HEK293T (cell line): ENCODE measurements around the gene ALOX5.

ENCODE experiments used
- CTBP1 ChIP-seq: fragments of 450-650 bp; IDR thresholded peaks from 2 replicates; pipeline ENCODE4 v1.6.1; 2016; ENCODE audit warnings: borderline replicate concordance
- ELF4 ChIP-seq: fragments of 450-650 bp; IDR thresholded peaks from 2 replicates; pipeline ENCODE4 v1.6.1; 2017; ENCODE audit warnings: antibody characterized with exemption
- FOXM1 ChIP-seq: fragments of 450-650 bp; IDR thresholded peaks from 2 replicates; pipeline ENCODE4 v1.6.1; 2017; ENCODE audit warnings: mild to moderate bottlenecking, borderline replicate concordance
- LEF1 ChIP-seq: fragments of 450-650 bp; IDR thresholded peaks from 2 replicates; pipeline ENCODE4 v1.6.1; 2017; ENCODE audit warnings: mild to moderate bottlenecking, borderline replicate concordance
- SP1 ChIP-seq: fragments of 450-650 bp; IDR thresholded peaks from 2 replicates; pipeline ENCODE4 v1.6.1; 2017
- TARDBP ChIP-seq: fragments of 450-650 bp; IDR thresholded peaks from 2 replicates; pipeline ENCODE4 v1.6.1; 2016
- TF ChIP-seq, protein P1 (sequence below): fragments of 450-650 bp; IDR thresholded peaks from 2 replicates; pipeline ENCODE4 v1.6.1; 2016

DNA sequence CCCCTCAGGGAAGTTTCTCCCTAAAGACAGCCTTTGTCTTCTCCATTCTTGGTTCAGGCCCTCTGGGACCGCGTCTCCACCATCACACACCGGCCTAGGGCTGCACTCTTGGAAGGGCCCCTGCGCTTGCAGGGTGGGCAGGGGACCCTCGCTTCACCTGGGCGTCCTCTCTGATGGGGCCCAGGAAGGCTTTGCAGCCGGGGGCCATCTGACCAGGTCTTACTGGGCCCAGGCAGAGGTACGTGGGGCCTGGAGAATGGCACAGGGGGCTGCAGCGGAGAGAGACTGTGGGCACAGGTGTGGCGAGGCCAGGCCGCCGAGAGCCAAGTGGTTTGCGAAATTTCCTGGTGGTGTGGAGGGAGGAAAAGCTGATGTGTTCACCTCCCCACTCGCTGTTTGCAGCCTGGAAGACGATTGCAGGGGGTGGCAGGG lies 44.4 kb downstream of the ALOX5 start:
- TF ChIP-seq SP1 (no peak), ELF4 (no peak), FOXM1 (no peak), CTBP1 (no peak), TARDBP (no peak), LEF1 (no peak)
- TF ChIP-seq, protein P1, sequence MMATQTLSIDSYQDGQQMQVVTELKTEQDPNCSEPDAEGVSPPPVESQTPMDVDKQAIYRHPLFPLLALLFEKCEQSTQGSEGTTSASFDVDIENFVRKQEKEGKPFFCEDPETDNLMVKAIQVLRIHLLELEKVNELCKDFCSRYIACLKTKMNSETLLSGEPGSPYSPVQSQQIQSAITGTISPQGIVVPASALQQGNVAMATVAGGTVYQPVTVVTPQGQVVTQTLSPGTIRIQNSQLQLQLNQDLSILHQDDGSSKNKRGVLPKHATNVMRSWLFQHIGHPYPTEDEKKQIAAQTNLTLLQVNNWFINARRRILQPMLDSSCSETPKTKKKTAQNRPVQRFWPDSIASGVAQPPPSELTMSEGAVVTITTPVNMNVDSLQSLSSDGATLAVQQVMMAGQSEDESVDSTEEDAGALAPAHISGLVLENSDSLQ, result no peak
